ENCODE measurements around the gene DCAF17. TPM values are rescaled to one million over a fixed set of nuclear protein-coding genes. Genes with fewer than 3 reads are reported as not detected.
A peak's percentile ranks its signal among the peaks of the same experiment; 100 is the strongest.
"Not testable (repeated sequence)": the region's sequence is repeated elsewhere in the genome, so short reads cannot be mapped to it uniquely, and the experiment has no call there.

DCAF17 gene
- total RNA-seq, 2 donors from 2014 or later: 6.0 to 10.7 TPM

GRCh38 chr2:171407676-171408044 is 26.4 kb upstream of the DCAF17 start:
- intact Hi-C loops (cut with DNase I): no loop called here
- no peak for ATAC-seq

GRCh38 chr2:171409436-171409971 is 24.5 kb upstream of the DCAF17 start:
- intact Hi-C loops (cut with DNase I): no loop called here
- DNase-seq (no peak), ATAC-seq (no peak)

More at GRCh38 chr2:171407676-171408044, 26.4 kb upstream of the DCAF17 start:
- no peak for DNase-seq

GRCh38 chr2:171410101-171410500 is 23.9 kb upstream of the DCAF17 start:
- no peak for ATAC-seq
- intact Hi-C loops (cut with DNase I): loop anchor here in 1 of 2 donors (10.0 kb wide), 1 partner anchor 245 kb away; the partner anchor contains the start of gene TLK1
- no peak for DNase-seq

GRCh38 chr2:171410624-171411023 is 23.4 kb upstream of the DCAF17 start:
- intact Hi-C loops (cut with DNase I): loop anchor here in 1 of 2 donors (10.0 kb wide), 1 partner anchor 246 kb away; the partner anchor contains the start of gene TLK1

GRCh38 chr2:171411214-171411613 is 22.8 kb upstream of the DCAF17 start:
- no peak for DNase-seq
- intact Hi-C loops (cut with DNase I): loop anchor here in 1 of 2 donors (10.0 kb wide), 1 partner anchor 246 kb away; the partner anchor contains the start of gene TLK1
- ATAC-seq: no peak

More at GRCh38 chr2:171410624-171411023, 23.4 kb upstream of the DCAF17 start:
- DNase-seq (no peak), ATAC-seq (no peak)

GRCh38 chr2:171411791-171412483 is 22.1 kb upstream of the DCAF17 start:
- intact Hi-C loops (cut with DNase I): loop anchor here in 1 of 2 donors (10.0 kb wide), 1 partner anchor 247 kb away; the partner anchor contains the start of gene TLK1

GRCh38 chr2:171412571-171413175 is 21.4 kb upstream of the DCAF17 start:
- ATAC-seq (no peak), DNase-seq (no peak)
- intact Hi-C loops (cut with DNase I): loop anchor here in 1 of 2 donors (10.0 kb wide), 1 partner anchor 248 kb away; the partner anchor contains the start of gene TLK1

More at GRCh38 chr2:171411791-171412483, 22.1 kb upstream of the DCAF17 start:
- ATAC-seq (no peak), DNase-seq (no peak)

- ATAC-seq, DNase-seq: not testable (repeated sequence)
- intact Hi-C loops (cut with DNase I): loop anchor here in 1 of 2 donors (10.0 kb wide), 1 partner anchor 250 kb away; the partner anchor contains the start of gene TLK1
Observed at GRCh38 chr2:171414645-171415044, 19.4 kb upstream of the DCAF17 start.

- intact Hi-C loops (cut with DNase I): loop anchor here (1.0 to 10.0 kb wide), 3 partner anchors 251 to 443 kb away; partner anchors contain the start of gene TLK1 (in 1 of the 2)
- DNase-seq (peak; percentile 90), ATAC-seq (peak; percentile 98 to 99)
Observed at GRCh38 chr2:171416009-171416926, 17.8 kb upstream of the DCAF17 start.

- DNase-seq (no peak), ATAC-seq (no peak)
- intact Hi-C loops (cut with DNase I): loop anchor here in 1 of 2 donors (10.0 kb wide), 1 partner anchor 255 kb away; the partner anchor contains the start of gene TLK1
Observed at GRCh38 chr2:171419333-171419732, 14.7 kb upstream of the DCAF17 start.

GRCh38 chr2:171420728-171421563 is 13.1 kb upstream of the DCAF17 start:
- intact Hi-C loops (cut with DNase I): no loop called here
- no peak for ATAC-seq
- DNase-seq: no peak

- intact Hi-C loops (cut with DNase I); ATAC-seq: not testable (repeated sequence)
Observed at GRCh38 chr2:171422710-171423495, 11.1 kb upstream of the DCAF17 start.

GRCh38 chr2:171430516-171431410 is 3.3 kb upstream of the DCAF17 start:
- ATAC-seq (no peak), DNase-seq (no peak)
- intact Hi-C loops (cut with DNase I): loop anchor here in 1 of 2 donors (5.0 kb wide), 1 partner anchor 458 kb away; no protein-coding TSS in a partner anchor

More at GRCh38 chr2:171422710-171423495, 11.1 kb upstream of the DCAF17 start:
- not testable (repeated sequence) for DNase-seq

GRCh38 chr2:171431677-171432167 is 2.3 kb upstream of the DCAF17 start:
- DNase-seq (no peak), ATAC-seq (no peak)
- intact Hi-C loops (cut with DNase I): loop anchor here in 1 of 2 donors (5.0 kb wide), 1 partner anchor 459 kb away; no protein-coding TSS in a partner anchor

GRCh38 chr2:171432206-171432968 is 1.6 kb upstream of the DCAF17 start:
- no peak for ATAC-seq
- DNase-seq: no peak
- intact Hi-C loops (cut with DNase I): loop anchor here in 1 of 2 donors (5.0 kb wide), 1 partner anchor 460 kb away; no protein-coding TSS in a partner anchor
